HG02870 (cell line): ENCODE data around the gene ESPN.
A peak's percentile ranks its signal among the peaks of the same experiment; 100 is the strongest.
"Not testable (repeated sequence)": the region's sequence is repeated elsewhere in the genome, so short reads cannot be mapped to it uniquely, and the experiment has no call there.

Source experiments
- ATAC-seq: cut with Tn5 transposase; IDR thresholded peaks from one replicate; pipeline ENCODE4 v1.9.1; 2021; ENCODE audit warnings: mild to moderate bottlenecking, moderate library complexity; ENCODE audit not compliant: unreplicated experiment

The ESPN gene

GRCh38 chr1:6424619-6425593 lies at the start of gene ESPN:
Gene ESPN, plus strand, starts transcription at chr1:6424776. Its CDS starts 180 bp downstream, at chr1:6424956.
- no peak for ATAC-seq

GRCh38 chr1:6378096-6378746 lies 46.4 kb upstream of the ESPN start:
- ATAC-seq = no peak

- ATAC-seq = no peak
These were observed 44.5 kb upstream of the ESPN start for GRCh38 chr1:6380037-6380436.

GRCh38 chr1:6384135-6384534 lies 40.4 kb upstream of the ESPN start:
- no peak for ATAC-seq

GRCh38 chr1:6384962-6385361 lies 39.6 kb upstream of the ESPN start:
- ATAC-seq = no peak

- ATAC-seq = no peak
These were observed 38.9 kb upstream of the ESPN start for GRCh38 chr1:6385488-6386191.

- ATAC-seq = no peak
These were observed 38.1 kb upstream of the ESPN start for GRCh38 chr1:6386371-6386949.

- no peak for ATAC-seq
These were observed 34.6 kb upstream of the ESPN start for GRCh38 chr1:6389971-6390370.

- no peak for ATAC-seq
These were observed 32.4 kb upstream of the ESPN start for GRCh38 chr1:6391951-6392808.

- no peak for ATAC-seq
These were observed 31.7 kb upstream of the ESPN start for GRCh38 chr1:6392809-6393399.

GRCh38 chr1:6393400-6394187 lies 31.0 kb upstream of the ESPN start, which contains the start of gene ACOT7:
Gene ACOT7, minus strand, starts transcription at chr1:6393767. Its CDS starts 368 bp downstream, at chr1:6393399.
- ATAC-seq = peak; percentile 76

- ATAC-seq = not testable (repeated sequence)
These were observed 29.4 kb upstream of the ESPN start for GRCh38 chr1:6395130-6395529.

GRCh38 chr1:6395781-6396244 lies 28.8 kb upstream of the ESPN start:
- ATAC-seq = not testable (repeated sequence)

- no peak for ATAC-seq
These were observed 27.6 kb upstream of the ESPN start for GRCh38 chr1:6396998-6397397.

- ATAC-seq = no peak
These were observed 26.6 kb upstream of the ESPN start for GRCh38 chr1:6397844-6398441.

GRCh38 chr1:6399294-6399693 lies 25.3 kb upstream of the ESPN start:
- ATAC-seq = no peak

GRCh38 chr1:6401673-6402072 lies 22.9 kb upstream of the ESPN start:
- ATAC-seq = no peak

- ATAC-seq = no peak
These were observed 16.6 kb upstream of the ESPN start for GRCh38 chr1:6408023-6408422.
